ENCODE measurements around the gene NYNRIN.

DNA sequence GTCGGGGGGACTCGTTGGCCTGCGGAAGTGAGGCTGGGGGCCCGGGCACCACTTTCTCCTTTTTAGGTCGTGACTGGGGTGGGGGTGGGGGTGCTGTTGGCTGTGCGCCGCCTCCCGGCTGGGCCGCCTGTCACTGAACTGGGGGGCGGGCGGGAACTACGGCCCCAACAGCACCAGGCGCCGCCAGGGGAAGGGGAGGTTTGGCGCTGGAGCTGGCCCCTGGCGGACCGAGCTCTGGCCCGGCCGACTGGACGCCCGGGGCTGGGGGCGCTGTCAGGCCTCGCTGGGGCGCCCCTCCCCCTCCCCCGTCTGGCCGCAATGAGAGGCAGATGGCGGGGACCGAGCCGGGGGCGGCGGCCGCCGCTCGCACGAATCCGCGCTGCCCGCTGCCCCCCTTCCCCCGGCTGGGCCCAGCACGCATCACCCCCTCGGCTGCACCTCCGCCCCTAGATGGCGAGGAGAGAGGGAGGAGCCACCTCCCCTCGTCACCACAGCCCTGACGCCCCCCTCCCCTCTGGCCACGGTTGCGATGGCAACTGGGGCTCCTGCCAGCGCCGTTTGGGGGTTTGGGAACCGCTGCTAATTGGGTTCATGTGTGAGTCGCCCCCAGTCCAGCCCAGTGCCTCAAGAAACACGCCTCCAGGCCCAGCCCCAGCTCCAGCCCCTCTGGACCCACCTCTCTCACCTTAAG is 30.1 kb upstream of the NYNRIN start:
- TF ChIP-seq TCF4 (CRISPR knock-in tag; IDR thresholded peaks at IDR 0.05; ENCODE audit: borderline replicate concordance): no peak
- TF ChIP-seq, protein P1, sequence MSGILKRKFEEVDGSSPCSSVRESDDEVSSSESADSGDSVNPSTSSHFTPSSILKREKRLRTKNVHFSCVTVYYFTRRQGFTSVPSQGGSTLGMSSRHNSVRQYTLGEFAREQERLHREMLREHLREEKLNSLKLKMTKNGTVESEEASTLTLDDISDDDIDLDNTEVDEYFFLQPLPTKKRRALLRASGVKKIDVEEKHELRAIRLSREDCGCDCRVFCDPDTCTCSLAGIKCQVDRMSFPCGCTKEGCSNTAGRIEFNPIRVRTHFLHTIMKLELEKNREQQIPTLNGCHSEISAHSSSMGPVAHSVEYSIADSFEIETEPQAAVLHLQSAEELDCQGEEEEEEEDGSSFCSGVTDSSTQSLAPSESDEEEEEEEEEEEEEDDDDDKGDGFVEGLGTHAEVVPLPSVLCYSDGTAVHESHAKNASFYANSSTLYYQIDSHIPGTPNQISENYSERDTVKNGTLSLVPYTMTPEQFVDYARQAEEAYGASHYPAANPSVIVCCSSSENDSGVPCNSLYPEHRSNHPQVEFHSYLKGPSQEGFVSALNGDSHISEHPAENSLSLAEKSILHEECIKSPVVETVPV (CRISPR knock-in tag; IDR thresholded peaks at IDR 0.05): no peak
- TF ChIP-seq TOX (CRISPR knock-in tag; IDR thresholded peaks at IDR 0.05; ENCODE audit: borderline replicate concordance): no peak
- TF ChIP-seq CSDC2 (CRISPR knock-in tag; IDR thresholded peaks at IDR 0.05): no peak
- no peak for TF ChIP-seq ZNF70 (CRISPR knock-in tag; IDR thresholded peaks at IDR 0.05)
- TF ChIP-seq ZNF8 (CRISPR knock-in tag; IDR thresholded peaks at IDR 0.05): no peak
- no peak for TF ChIP-seq POU6F1 (CRISPR knock-in tag; IDR thresholded peaks at IDR 0.05; ENCODE audit: borderline replicate concordance, low read depth)
- TF ChIP-seq ZFP30 (CRISPR knock-in tag; IDR thresholded peaks at IDR 0.05): no peak
- no peak for TF ChIP-seq ESRRG (CRISPR knock-in tag; IDR thresholded peaks at IDR 0.05)
- TF ChIP-seq BACH2 (CRISPR knock-in tag; IDR thresholded peaks at IDR 0.05; ENCODE audit: borderline replicate concordance): no peak
- TF ChIP-seq ZFP3 (CRISPR knock-in tag; IDR thresholded peaks at IDR 0.05): no peak
- no peak for TF ChIP-seq TSHZ2 (CRISPR knock-in tag; IDR thresholded peaks at IDR 0.05)
- no peak for TF ChIP-seq ISL1 (CRISPR knock-in tag; IDR thresholded peaks at IDR 0.05)
- no peak for TF ChIP-seq PATZ1 (CRISPR knock-in tag; IDR thresholded peaks at IDR 0.05; ENCODE audit: borderline replicate concordance)
